Suprapubic skin (tissue), 3 donors: ENCODE data around the gene CCNE1.

Experiments used
- EP300 ChIP-seq: sonication (generic); formaldehyde crosslinking; IDR thresholded peaks from one replicate; pipeline ENCODE4 v1.6.1; 2017; ENCODE audit warnings: antibody characterized with exemption
- TF ChIP-seq, protein P1 (sequence below), 2 donors: fragments of 200-600 bp in 1 of 2; fragments of 450-650 bp in 1 of 2; sonication (generic) in 1 of 2; IDR thresholded peaks; one replicate each; pipeline ENCODE4 v1.5.1; 2016 to 2019; ENCODE audit warnings: antibody characterized with exemption in 2 of 2, mild to moderate bottlenecking in 1 of 2, moderate library complexity in 1 of 2

DNA sequence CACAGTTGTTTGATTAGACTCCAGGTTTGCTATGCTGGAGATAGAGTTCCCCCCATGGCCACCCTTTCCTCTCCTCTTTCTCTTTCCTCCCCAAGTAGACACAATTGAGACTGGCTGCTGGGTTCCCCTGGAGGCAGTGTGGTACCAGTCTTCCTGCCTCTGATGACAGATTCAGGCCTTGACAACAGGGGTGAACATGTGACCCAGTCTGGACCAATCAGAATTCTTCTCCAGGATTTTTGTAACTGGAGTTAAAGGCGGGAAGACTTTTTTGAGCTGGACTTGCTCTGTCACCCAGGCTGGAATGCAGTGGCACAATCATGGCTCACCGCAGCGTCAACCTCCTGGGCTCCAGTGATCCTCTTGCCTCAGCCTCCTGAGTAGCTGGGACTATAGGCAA is 48.7 kb downstream of the CCNE1 start:
- TF ChIP-seq, protein P1, sequence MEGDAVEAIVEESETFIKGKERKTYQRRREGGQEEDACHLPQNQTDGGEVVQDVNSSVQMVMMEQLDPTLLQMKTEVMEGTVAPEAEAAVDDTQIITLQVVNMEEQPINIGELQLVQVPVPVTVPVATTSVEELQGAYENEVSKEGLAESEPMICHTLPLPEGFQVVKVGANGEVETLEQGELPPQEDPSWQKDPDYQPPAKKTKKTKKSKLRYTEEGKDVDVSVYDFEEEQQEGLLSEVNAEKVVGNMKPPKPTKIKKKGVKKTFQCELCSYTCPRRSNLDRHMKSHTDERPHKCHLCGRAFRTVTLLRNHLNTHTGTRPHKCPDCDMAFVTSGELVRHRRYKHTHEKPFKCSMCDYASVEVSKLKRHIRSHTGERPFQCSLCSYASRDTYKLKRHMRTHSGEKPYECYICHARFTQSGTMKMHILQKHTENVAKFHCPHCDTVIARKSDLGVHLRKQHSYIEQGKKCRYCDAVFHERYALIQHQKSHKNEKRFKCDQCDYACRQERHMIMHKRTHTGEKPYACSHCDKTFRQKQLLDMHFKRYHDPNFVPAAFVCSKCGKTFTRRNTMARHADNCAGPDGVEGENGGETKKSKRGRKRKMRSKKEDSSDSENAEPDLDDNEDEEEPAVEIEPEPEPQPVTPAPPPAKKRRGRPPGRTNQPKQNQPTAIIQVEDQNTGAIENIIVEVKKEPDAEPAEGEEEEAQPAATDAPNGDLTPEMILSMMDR (IDR thresholded peaks at IDR 0.05): no peak
- no peak for TF ChIP-seq EP300
